Measurements from ENCODE around the gene LAMA1.

The LAMA1 gene

GRCh38 chr18:7068871-7069590 lies 48.6 kb downstream of the LAMA1 start:
- no peaks in the 10 kb centered on the region for H3F3A ChIP-seq (ENCODE audit: control insufficient read depth, insufficient read depth)
- no peak overlapping the region for H3K27ac ChIP-seq (ENCODE audit: low read depth, low read length)
- H3K36me3 ChIP-seq (ENCODE audit: control insufficient read depth, low read length) = no peaks in the 10 kb centered on the region
- TF ChIP-seq CTCF (IDR thresholded peaks at IDR 0.05; ENCODE audit: low read depth, low read length, poor library complexity, severe bottlenecking) (no peak), EZH2phosphoT487 (IDR thresholded peaks at IDR 0.05; ENCODE audit: borderline replicate concordance, low read length) (no peak)
- no peaks in the 10 kb centered on the region for H3K79me2 ChIP-seq (ENCODE audit: control insufficient read depth, low read length)
- no peaks in the 10 kb centered on the region for H4K20me1 ChIP-seq (ENCODE audit: control insufficient read depth, insufficient read depth, low read depth, low read length)
- H3K4me1 ChIP-seq (ENCODE audit: control insufficient read depth, low read length) = no peaks in the 10 kb centered on the region
- no peaks in the 10 kb centered on the region for H3K9me2 ChIP-seq (replicated peaks; ENCODE audit: control insufficient read depth, low read length)
- no peak overlapping the region for H3K4me2 ChIP-seq (ENCODE audit: low read length)
- H3K9me3 ChIP-seq (ENCODE audit: control insufficient read depth, insufficient read depth, low read length) = no peaks in the 10 kb centered on the region
- H3K27me3 ChIP-seq (ENCODE audit: control insufficient read depth, low read length) = no peaks in the 10 kb centered on the region
- no peak overlapping the region for H3K4me3 ChIP-seq (ENCODE audit: low read length)

- Histone ChIP-seq H4K20me1 (ENCODE audit: control insufficient read depth, insufficient read depth, low read depth, low read length) (no peaks in the 10 kb centered on the region), H3K79me2 (ENCODE audit: control insufficient read depth, low read length) (no peaks in the 10 kb centered on the region), H3K4me1 (ENCODE audit: control insufficient read depth, low read length) (no peaks in the 10 kb centered on the region), H3K4me3 (ENCODE audit: low read length) (no peak overlapping the region), H3K9me2 (replicated peaks; ENCODE audit: control insufficient read depth, low read length) (no peaks in the 10 kb centered on the region), H3K27ac (ENCODE audit: low read depth, low read length) (no peak overlapping the region), H3F3A (ENCODE audit: control insufficient read depth, insufficient read depth) (no peaks in the 10 kb centered on the region), H3K27me3 (ENCODE audit: control insufficient read depth, low read length) (no peaks in the 10 kb centered on the region), H3K9me3 (ENCODE audit: control insufficient read depth, insufficient read depth, low read length) (no peaks in the 10 kb centered on the region), H3K36me3 (ENCODE audit: control insufficient read depth, low read length) (no peaks in the 10 kb centered on the region), H3K4me2 (ENCODE audit: low read length) (no peak overlapping the region)
- TF ChIP-seq CTCF (IDR thresholded peaks at IDR 0.05; ENCODE audit: low read depth, low read length, poor library complexity, severe bottlenecking) (no peak), EZH2phosphoT487 (IDR thresholded peaks at IDR 0.05; ENCODE audit: borderline replicate concordance, low read length) (no peak)
These were observed 50.5 kb downstream of the LAMA1 start for GRCh38 chr18:7066965-7067555.

GRCh38 chr18:7065736-7066135 lies 51.9 kb downstream of the LAMA1 start:
- Histone ChIP-seq H3K27me3 (ENCODE audit: control insufficient read depth, low read length) (no peaks in the 10 kb centered on the region), H3K79me2 (ENCODE audit: control insufficient read depth, low read length) (no peaks in the 10 kb centered on the region), H3K9me2 (replicated peaks; ENCODE audit: control insufficient read depth, low read length) (no peaks in the 10 kb centered on the region), H3K9me3 (ENCODE audit: control insufficient read depth, insufficient read depth, low read length) (no peaks in the 10 kb centered on the region), H3K27ac (ENCODE audit: low read depth, low read length) (no peak overlapping the region), H3K4me1 (ENCODE audit: control insufficient read depth, low read length) (no peaks in the 10 kb centered on the region), H4K20me1 (ENCODE audit: control insufficient read depth, insufficient read depth, low read depth, low read length) (no peaks in the 10 kb centered on the region), H3K36me3 (ENCODE audit: control insufficient read depth, low read length) (no peaks in the 10 kb centered on the region), H3K4me3 (ENCODE audit: low read length) (no peak overlapping the region), H3F3A (ENCODE audit: control insufficient read depth, insufficient read depth) (no peaks in the 10 kb centered on the region), H3K4me2 (ENCODE audit: low read length) (no peak overlapping the region)
- TF ChIP-seq EZH2phosphoT487 (IDR thresholded peaks at IDR 0.05; ENCODE audit: borderline replicate concordance, low read length) (no peak), CTCF (IDR thresholded peaks at IDR 0.05; ENCODE audit: low read depth, low read length, poor library complexity, severe bottlenecking) (no peak)
